Esophagus mucosa (tissue), 1 donor: ENCODE measurements around the gene TEKT3. TPM values are rescaled to one million over a fixed set of nuclear protein-coding genes. Genes with fewer than 3 reads are reported as not detected.

ENCODE experiments used
- ATAC-seq: fragments of 200-7000 bp; cut with Tn5 transposase; one replicate; pipeline ENCODE4 v1.9.1; 2020
- total RNA-seq: library from RNA; stranded (reverse); gene quantifications from one replicate; pipeline ENCODE4 v1.2.4, GENCODE V29; 2023
- donor health status: DM: yes; HTN: yes; CAD: no.

TEKT3 gene
- total RNA-seq, 1 donor from 2014 or later: not detected

DNA sequence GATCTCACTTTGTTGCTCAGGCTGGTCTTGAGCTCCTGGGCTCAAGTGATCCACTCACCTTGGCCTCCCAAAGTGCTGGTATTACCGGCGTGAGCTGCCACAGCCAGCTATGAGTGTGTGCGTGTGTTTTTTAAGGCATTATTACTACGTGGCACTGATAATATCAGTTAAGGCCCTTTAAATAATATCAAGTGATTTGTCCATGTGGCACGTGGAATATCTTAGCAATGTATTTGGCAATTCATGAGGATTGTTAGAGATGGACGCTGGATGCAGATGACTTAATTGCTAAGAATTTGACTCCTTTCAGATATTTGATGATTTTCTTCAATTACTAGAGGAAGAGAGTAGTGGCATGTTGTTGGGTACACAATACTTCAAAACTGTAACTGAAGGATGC is 50.8 kb downstream of the TEKT3 start:
- no peak for ATAC-seq

DNA sequence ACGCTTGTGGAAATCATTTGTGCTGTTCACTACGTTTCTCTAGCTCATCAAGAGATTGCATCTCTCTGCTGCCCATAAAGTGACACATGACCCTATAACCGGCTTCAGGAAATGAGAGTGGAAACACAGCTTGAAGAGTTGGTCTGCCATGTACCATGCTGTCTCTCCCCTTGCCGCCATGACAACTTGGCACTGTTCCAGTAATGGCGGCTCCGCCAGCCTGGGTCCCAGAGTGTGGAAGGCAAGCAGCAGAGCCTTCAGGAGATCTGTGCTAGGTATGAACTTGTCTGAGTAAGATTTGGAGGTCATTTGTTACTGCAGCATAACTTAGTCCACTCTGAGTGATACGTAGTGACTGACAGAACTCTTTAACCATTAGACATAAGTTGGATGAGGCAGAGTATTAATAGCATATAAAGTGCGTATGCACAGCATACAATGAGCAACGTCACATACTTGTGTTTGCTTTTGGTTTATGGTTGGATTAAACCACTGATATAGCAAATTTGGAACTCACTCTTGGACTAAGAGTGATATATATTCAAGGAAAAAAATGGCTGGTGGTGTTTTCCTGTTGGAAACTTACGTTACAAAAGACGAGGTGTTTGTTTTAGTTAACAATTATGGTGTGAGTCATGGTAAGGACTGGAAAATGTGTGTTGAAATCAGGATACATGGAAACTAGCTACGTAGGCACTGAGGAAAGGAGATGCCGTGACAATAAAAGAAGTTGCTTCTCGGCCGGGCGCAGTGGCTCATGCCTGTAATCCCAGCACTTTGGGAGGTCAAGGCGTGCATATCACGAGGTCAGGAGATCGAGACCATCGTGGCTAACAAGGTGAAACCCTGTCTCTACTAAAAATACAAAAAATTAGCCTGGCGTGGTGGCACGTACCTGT is 51.9 kb downstream of the TEKT3 start:
- peak; percentile 80 for ATAC-seq

DNA sequence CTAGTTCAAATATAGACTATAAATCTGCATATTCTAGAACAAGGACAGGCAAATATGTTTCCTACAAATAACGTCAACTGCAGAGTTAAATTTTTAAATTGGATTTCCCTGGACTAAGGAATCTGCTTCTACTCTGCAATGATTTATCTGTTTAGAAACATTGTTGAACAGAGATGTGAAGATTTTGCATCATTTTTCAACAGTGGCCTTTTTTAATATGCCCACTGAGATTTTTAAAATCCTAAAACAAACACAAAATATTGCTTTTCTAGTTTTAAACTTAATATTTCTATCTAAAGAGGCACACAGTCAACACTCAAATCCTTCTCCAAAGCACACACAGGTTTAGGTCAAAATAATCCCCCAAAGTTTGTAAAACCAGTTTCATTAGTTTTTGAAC is 52.5 kb downstream of the TEKT3 start:
- ATAC-seq: no peak

GRCh38 chr17:15287538-15288267 is 53.7 kb downstream of the TEKT3 start:
- ATAC-seq: no peak

DNA sequence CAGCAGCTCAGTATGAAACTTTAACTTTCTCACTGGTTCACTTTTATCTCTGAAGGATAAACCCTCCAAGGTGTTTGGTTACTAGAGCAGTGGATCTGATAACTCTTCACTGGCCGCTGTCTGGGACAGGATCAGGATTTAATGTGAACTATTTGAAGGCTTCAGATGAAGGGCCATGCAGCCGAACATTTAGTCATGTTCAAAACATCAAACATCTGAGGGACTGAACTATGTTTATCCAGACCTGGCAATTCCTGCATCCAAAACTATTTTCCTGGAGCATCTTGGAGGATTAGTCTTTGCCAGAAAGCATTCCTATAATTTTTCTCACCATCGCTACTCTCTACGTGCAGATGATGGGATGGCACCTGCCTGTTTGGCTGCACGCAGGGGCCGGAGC is 55.9 kb downstream of the TEKT3 start:
- no peak for ATAC-seq

DNA sequence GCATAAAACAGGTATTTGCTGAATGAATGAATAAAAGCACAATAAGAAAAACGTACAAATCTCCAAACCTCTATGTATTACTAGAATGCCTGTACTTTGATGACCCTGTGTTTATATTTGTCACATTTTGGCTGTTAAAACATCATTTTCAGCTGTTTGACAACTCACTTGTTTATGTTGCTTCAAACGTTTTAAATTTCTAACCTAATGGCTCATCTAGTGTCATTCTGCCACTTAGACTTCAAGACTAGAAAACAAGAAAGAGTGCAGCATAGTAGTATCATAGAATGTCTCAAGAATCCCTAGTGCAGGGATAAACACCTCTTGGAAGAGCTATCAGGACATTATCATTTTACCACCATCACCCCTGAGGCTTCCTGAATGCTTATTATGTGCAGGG is 56.9 kb downstream of the TEKT3 start:
- ATAC-seq: no peak

GRCh38 chr17:15284107-15284506 is 57.3 kb downstream of the TEKT3 start:
- no peak for ATAC-seq

GRCh38 chr17:15281909-15282308 is 59.5 kb downstream of the TEKT3 start:
- ATAC-seq: no peak

GRCh38 chr17:15278924-15279477 is 62.4 kb downstream of the TEKT3 start:
- peak; percentile 94 for ATAC-seq

DNA sequence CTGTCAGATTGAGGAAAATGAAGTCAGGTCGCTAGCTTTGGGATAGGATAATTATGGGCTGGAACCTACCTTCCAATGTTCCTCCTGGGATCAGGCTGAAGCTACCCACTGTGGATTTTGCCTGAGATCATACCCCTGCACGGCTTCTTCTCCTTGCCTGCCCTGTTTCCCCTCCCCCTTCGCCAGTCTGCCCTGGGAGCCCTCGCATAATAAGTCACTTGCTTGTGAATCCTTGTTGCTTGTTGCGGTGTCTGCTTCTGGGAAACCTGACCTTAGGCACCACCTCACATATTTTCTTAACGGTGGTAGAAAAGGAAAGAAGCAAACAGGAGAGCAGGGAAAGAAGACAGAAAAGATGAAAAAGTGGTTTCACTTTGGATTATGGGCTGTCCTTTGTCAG is 63.0 kb downstream of the TEKT3 start:
- no peak for ATAC-seq

DNA sequence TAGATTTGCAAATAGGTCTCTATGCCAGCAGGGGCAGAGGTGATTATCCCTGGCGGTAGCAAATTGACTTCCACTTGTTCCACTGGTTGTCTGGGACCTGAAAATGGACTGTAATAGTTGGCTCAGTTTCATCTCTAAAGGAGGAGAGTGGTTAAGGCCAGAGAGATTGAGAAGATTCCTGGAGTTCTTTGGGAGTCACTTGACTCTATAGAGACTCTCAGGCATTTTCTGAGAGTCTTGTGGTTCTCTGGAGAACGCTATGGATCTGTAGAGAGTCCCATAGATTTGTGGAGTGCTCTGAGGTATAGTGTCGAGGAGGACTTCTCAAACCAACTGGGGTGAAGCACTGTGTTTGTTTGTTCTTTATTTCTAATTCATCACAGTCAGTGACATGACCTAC is 67.4 kb downstream of the TEKT3 start:
- ATAC-seq: no peak

GRCh38 chr17:15273141-15273793 is 68.1 kb downstream of the TEKT3 start:
- no peak for ATAC-seq

GRCh38 chr17:15271741-15272140 is 69.7 kb downstream of the TEKT3 start:
- ATAC-seq: no peak

GRCh38 chr17:15270628-15271381 is 70.6 kb downstream of the TEKT3 start:
- no peak for ATAC-seq

- ATAC-seq: no peak
Measured at GRCh38 chr17:15269780-15270089, 71.7 kb downstream of the TEKT3 start.

- no peak for ATAC-seq
Measured at GRCh38 chr17:15269087-15269779, 72.2 kb downstream of the TEKT3 start.

DNA sequence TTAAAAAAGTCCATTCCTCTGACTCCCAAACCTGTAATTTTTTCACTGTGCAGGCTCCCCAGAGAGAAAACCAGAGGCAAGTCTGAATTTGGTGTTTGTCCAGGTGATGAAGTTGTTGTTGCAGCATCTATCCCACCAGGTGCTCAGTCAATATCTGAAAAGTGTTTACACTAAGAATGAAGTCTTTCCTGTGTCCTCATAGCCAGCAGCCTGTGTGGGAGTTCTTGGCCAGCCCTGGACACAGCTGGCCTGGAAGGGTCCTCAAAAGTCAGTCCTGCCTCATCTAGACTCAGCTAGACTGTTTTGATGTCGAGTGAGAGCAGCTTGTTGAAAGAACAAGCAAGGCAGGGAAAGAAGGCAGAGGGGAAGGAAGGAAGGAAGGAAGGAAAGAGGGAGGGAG is 72.9 kb downstream of the TEKT3 start:
- ATAC-seq: no peak

DNA sequence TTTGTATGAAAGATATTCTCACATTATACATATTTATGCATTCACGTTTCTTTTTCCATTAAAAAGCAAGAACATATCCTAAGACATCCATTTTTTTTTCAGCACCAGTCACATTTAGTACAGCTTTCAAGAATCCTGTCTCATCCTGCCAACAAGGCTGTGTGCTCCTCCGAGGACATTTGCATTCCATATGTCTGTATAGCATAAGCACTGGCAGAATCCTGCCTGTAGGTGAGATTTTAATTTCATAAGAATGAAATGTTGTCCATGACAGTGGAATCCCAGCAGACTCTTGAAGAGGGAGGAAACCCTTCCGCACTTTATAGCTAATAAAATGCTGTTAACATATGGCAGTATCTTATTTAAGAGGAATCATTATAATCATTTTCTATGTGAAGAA is 73.4 kb downstream of the TEKT3 start:
- no peak for ATAC-seq

- ATAC-seq: no peak
Measured at GRCh38 chr17:15266325-15267125, 74.9 kb downstream of the TEKT3 start.

DNA sequence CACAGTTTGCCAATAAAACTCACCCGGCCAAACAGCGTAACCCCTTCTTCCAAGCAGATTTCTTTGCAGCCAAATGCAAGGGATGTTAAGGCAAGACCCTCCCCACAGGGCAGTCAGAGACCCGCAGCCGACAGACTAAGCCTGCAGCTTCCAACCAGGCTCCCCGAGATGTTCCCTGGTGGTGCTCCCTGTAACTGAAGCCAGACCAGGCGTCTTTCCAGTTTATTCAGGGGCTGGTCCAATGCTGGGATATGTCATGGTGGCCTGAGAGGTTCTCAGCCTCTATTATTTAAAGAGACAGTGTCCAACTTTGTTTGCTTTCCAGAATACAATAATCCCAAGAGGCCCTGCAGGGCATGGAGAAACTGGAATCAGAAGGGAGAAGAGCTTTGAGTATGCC is 76.3 kb downstream of the TEKT3 start, which contains the start of gene PMP22:
Gene PMP22 (minus strand): TSS at position 196 of the 400 bp plus-strand sequence. CDS start 4,599 bp downstream, outside the sequence.
- ATAC-seq: no peak

DNA sequence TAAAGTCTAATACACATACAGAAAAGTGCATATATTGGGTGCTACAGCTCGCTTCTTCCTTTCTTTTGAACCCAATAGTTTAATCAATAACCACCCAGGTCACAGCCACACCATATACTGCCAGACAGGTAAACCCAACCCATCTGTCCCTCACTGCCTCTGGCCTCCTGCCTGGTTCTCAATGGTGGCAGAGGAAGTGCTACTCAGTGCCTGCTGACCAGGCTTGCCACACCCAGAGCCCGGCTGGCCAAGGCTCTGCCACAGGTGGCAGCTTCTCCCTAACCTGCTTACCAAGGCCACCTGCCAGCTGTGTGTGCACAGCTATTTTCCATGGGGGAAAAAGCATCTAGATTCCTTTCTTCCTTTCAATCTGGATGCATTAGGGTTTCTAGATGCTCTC is 76.9 kb downstream of the TEKT3 start:
- no peak for ATAC-seq
